Stimulated activated CD8-positive, alpha-beta memory T cell treated with anti-CD3 and anti-CD28 coated beads, Interleukin-12 subunit alpha, Interleukin-12 subunit beta, amount 100 ng/mL, for 24 hours (primary cell): ENCODE measurements around the gene TERB2.
A peak's percentile ranks its signal among the peaks of the same experiment; 100 is the strongest.
"Not testable (repeated sequence)": the region's sequence is repeated elsewhere in the genome, so short reads cannot be mapped to it uniquely, and the experiment has no call there.

Experiments used
- DNase-seq: peaks from one replicate; pipeline ENCODE4 v3.0.0-alpha.2; 2020; ENCODE audit errors: extremely low read depth

Gene TERB2

DNA sequence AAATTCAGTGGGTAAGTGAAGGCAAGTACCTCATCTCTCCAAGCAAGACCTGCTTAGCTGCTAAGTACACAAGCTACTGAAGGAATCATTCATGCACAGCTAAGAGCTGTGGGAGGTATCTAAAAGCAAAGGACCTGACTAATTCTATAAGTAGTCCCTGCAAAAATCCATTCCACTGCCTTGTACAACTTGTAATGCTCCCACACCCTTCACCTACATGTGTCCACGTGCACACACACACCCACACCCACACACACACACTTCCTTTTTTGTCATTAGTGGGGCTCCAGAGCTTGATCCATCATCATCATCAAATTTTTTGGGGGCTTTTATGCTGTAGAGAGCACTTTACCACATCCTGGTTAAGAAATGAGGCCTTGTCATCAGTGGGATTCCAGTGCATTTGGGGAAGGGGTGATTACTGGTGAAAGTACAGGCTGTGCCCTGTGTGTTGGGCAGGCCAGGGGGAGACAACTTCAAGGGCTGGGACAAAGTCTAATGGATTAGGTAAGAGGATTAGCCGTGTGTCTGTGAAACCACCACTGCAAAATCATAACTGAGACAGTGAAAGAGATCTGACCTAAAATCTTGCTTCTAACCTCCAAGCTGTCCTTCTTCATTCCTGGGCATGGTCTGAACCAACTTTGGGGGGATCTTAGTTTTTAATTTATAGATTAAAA is 47.4 kb downstream of the TERB2 start:
- not testable (repeated sequence) for DNase-seq

DNA sequence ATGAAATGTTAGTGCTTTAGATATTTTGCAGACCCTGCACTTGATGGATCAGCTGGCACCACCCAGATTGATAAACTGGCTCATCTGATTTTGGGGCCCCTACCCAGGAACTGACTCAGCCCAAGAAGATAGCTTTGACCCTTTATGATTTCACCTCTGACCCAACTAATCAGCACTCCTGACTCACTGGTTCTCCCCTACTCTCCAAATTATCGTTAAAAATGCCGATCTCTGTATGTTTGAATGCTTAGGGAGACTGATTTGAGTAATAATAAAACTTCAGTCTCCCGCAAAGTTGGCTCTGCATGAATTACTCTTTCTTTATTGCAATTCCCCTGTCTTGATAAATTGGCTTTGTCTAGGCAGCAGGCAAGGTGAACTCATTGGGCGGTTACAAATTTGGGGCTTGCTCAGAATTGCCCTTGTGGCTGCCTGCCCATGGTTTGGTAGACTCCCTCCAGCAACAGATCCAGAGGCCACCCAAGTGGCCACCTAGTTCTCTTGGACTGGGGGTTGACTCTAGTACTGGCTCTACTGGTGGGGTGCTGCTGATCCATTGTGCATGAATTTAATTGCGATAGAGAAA is 48.2 kb downstream of the TERB2 start:
- DNase-seq = not testable (repeated sequence)

DNA sequence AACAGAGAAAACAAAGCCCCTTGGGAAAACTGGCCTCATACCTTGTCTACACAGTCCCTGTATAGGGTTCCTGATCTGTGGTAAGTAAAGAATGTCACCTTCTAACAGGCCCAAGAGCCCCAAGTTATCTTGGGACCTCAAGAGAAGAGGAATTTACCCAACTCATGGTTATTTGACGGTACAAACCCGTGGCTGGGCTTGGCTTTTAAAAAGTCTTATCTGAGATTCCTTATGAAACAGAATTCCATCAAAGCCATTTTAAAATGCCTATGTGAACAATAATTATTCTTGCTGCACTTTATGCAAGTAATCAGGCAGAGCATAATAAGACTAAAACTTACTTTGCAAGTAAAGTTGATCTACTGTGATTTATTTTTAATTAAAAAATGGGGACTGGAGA is 52.6 kb downstream of the TERB2 start:
- DNase-seq = no peak

DNA sequence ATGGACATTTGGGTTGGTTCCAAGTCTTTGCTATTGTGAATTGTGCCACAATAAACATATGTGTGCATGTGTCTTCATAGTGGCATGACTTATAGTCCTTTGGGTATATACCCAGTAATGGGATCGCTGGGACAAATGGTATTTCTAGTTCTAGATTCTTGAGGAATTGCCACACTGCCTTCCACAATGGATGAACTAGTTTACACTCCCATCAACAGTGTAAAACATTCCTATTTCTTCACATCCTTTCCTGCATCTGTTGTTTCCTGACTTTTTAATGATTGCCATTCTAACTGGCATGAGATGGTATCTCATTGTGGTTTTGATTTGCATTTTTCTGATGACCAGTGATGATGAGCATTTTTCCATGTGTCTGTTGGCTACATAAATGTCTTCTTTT is 58.6 kb downstream of the TERB2 start:
- DNase-seq = not testable (repeated sequence)

DNA sequence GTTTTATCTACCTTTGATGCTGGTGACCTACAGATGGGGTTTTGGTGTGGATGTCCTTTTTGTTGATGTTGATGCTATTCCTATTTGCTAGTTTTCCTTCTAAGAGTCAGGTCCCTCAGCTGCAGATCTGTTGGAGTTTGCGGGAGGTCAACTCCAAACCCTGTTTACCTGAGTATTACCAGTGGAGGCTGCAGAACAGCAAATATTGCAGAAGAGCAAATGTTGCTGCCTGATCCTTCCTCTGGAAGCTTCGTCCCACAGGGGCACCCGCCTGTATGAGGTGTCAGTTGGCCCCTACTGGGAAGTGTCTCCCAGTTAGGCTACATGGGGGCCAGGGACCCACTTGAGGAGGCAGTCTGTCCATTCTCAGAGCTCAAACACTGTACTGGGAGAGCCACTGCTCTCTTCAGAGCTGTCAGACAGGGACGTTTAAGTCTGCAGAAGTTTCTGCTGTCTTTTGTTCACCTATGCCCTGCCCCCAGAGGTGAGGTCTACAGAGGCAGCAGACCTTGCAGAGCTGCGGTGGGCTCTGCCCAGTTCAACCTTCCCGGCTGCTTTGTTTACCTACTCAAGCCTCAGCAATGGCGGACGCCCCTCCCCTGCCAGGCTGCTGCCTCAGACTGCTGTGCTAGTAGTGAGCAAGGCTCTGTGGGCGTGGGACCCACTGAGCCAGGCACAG is 63.9 kb downstream of the TERB2 start:
- not testable (repeated sequence) for DNase-seq

DNA sequence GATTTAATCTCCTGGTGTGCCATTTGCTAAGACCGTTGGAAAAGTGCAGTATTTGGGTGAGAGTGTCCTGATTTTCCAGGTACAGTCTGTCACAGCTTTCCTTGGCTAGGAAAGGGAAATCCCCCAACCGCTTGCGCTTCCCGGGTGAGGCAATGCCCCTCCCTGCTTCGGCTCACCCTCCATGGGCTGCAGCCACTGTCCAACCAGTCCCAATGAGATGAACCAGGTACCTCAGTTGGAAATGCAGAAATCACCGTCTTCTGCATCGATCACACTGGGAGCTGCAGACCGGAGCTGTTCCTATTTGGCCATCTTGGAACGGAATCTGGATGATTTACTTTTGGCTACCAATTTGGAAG is 64.4 kb downstream of the TERB2 start:
- DNase-seq = not testable (repeated sequence)

DNA sequence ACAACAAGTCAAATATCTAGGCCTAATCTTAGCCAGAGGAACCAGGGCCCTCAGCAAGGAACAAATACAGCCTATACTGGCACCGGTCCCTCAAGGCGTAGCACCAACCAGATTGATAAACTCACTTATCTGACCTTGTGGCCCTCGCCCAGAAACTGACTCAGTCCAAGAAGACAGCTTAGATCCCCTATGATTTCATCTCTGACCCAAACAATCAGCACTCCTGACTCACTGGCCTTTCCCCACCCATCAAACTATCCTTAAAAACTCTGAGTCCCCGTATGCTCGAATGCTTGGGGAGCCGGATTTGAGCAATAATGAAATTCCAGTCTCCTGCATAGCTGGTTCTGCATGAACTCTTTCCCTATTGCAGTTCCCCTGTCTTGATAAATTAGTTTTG is 64.9 kb downstream of the TERB2 start:
- no peak for DNase-seq

DNA sequence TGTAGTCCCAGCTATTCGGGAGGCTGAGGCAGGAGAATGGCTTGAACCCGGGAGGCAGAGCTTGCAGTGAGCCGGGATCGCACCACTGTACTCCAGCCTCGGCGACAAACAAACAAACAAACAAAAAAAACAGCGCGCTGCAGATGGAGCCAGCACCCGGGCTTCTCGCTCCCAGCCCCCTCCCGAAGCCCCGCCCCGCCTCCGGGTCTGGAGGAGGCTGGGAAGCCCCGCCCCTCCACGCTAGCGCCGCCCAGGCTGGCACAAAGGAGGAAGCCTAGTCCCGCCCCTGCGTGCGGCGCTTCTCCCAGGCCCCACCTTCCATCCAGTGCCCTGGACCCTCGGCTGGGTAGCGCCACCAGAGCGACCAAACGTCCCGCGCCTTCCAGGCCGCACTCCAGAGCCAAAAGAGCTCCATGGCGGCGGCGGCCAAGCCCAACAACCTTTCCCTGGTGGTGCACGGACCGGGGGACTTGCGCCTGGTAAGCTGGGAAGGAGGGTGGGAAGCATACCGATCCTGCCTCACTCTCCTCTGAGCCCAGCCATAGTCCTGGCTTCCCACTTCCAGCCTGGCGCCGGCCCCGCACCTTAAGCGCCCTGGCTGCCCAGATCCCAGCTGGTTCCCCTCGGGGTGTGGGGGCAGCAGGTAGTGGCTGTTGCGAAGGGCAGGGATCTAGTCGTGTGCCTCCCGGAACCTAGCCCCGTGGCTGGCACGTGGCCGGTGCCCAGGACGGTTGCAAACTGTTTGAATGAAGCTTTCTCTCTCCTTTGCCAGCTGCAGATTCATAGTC is 66.6 kb downstream of the TERB2 start, which contains the start of gene SORD:
Gene SORD (plus strand): TSS at position 325 of the 788 bp plus-strand sequence. CDS start 89 bp downstream, at position 414.
- peak; percentile 85 for DNase-seq

DNA sequence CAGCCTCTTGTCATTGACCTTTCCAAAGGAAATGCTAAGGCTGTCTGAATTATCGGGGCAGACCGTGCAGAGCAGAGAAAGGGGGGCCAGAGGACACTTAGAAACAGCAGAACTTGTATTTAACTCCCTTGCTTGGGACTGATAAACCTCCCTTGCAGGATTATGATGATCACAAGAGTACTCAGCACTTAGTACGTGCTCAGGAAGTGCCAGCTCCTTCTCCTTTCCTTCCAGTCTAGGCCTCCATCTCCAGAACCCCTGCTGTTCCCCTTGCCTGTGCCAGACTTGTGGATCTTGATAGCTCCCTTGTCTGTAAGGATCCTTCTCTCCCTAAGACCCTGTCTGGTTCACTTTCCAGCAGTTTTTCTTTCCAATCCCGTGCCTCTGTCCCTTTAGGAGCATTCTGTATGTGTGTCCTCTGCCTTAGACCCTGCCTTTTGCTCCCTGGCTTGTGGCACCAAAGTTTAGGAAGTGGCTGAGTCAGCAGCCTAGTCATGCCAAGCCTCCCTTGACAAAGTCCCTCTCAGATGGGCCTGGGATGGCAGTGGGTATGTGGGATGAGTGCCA is 67.3 kb downstream of the TERB2 start:
- no peak for DNase-seq

DNA sequence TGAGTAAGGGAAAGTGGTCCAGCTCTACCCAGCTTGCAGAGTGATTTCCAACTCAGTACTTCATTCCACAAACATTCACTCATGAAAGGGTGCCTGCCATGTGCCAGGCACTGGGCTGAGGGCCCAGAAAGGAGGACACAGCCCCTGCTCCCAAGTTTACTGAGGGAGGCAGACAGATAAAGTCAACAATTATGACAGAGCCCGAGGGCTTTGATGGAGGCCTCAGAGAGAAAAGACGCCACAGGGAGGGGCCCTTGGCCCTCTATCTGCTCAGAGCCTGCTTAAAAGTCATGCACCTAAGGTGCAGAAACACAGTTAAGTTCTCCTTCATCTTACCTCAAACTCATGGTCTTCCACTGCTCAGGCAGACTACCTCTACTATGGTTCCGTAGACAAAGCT is 68.2 kb downstream of the TERB2 start:
- DNase-seq = not testable (repeated sequence)

DNA sequence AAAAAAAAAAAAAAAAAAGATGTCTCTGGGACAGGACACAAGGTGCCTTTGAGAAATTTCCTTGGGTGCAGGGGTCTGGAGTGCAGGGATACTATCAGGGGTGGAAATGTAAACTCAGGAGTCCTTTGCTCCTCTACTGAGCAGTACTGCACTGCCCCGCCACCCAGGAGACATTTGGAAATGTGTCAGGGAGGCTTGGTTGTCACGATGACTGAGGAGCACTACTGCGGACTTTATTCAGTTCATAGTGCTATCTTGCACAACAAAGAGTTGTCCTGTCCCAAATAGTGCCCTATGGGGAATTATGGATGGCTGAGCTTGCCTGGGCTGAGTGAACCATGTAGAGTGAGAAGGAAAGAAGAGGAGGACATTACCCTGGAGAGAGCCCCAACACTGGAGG is 69.1 kb downstream of the TERB2 start:
- DNase-seq = not testable (repeated sequence)

DNA sequence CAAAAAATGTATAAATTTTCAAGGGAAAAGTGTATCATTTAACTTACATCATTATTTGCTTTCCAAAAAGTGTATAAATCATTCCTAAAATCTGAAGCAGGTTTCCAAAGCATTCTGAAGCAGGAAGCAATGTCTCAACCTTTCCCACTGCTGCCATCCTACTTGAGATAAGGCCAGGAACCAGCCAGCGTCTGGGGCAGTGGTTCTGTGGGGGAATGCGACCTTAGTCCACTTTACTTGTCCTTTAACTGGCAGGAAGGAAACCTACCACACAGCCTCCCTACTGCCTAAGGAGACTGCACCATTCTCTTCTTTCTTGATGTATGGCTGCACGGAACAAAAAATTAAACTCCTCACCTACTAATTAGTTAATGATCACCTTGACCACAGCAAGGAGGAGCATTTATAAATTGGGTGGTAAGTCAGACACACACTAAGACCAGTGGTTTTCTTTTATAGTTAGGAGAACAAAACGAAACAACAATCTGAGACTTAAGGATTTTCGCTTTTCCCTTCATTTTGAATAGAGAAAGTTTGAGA is 70.2 kb downstream of the TERB2 start:
- DNase-seq = no peak

DNA sequence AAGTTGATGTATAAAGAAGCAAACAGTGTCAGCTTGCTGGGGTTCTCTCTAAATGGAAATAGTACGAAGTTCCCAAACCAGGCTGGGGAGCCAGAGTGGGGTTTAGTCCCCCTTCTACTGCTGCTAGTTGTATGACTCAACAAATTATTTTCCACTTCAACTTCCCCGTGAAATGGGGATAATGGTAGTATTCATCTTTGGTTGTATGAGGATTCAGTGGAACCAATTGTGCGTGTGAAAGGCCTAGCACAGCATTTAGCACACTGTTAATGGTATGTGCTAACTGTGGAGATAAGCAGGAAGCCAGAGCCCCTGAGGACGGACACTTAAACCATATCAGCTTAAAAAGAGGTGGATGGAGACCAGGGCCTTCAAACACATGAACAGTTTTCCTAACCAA is 70.7 kb downstream of the TERB2 start:
- no peak for DNase-seq
